Esophagus muscularis mucosa (tissue), 4 donors: Measurements from ENCODE around the gene SYNE4. TPM values are rescaled to one million over a fixed set of nuclear protein-coding genes. Genes with fewer than 3 reads are reported as not detected.
A peak's percentile ranks its signal among the peaks of the same experiment; 100 is the strongest.

Experiments used
- DNase-seq: peaks from one replicate; pipeline ENCODE4 v3.0.0-alpha.2; 2017; ENCODE audit errors: extremely low spot score
- H3K27ac ChIP-seq, 4 donors: fragments of 200-600 bp; sonication (generic); replicated peaks in 1 of 4; 1 replicate in 3 of 4; 2 replicates in 1 of 4; pipeline ENCODE4 v1.5.1; 2016 to 2019; ENCODE audit warnings: mild to moderate bottlenecking in 1 of 4
- H3K27me3 ChIP-seq, 4 donors: fragments of 200-600 bp; sonication (generic); one replicate each; pipeline versions ENCODE4 v1.5.1 to v1.6.0; 2016 to 2019
- H3K36me3 ChIP-seq, 4 donors: fragments of 200-600 bp; sonication (generic); one replicate each; pipeline ENCODE4 v1.5.1; 2016 to 2019
- H3K4me1 ChIP-seq, 4 donors: fragments of 200-600 bp; sonication (generic); one replicate each; pipeline ENCODE4 v1.5.1; 2016 to 2019
- H3K4me3 ChIP-seq, 4 donors: fragments of 200-600 bp; sonication (generic); 1 replicate in 2 of 4; 2 replicates in 2 of 4; pipeline ENCODE4 v1.5.1; 2016 to 2019; ENCODE audit warnings: mild to moderate bottlenecking in 4 of 4, moderate library complexity in 1 of 4
- H3K9me3 ChIP-seq, 4 donors: fragments of 200-600 bp; sonication (generic); 1 replicate in 3 of 4; 2 replicates in 1 of 4; pipeline ENCODE4 v1.5.1; 2016 to 2019
- CTCF ChIP-seq, 3 experiments: fragments of 200-600 bp in 2 of 3; fragments of 450-650 bp in 1 of 3; sonication (generic) in 2 of 3; IDR thresholded peaks; one replicate each; pipeline ENCODE4 v1.5.1; 2017 to 2019; ENCODE audit warnings: antibody characterized with exemption in 3 of 3, mild to moderate bottlenecking in 2 of 3, moderate library complexity in 1 of 3
- EP300 ChIP-seq: sonication (generic); formaldehyde crosslinking; IDR thresholded peaks from one replicate; pipeline ENCODE4 v1.6.1; 2017; ENCODE audit warnings: antibody characterized with exemption
- POLR2A ChIP-seq: fragments of 450-650 bp; IDR thresholded peaks from one replicate; pipeline ENCODE4 v1.6.1; 2017; ENCODE audit warnings: antibody characterized with exemption, moderate library complexity, mild to moderate bottlenecking, low read depth
- POLR2AphosphoS5 ChIP-seq, 2 donors: sonication (generic); formaldehyde crosslinking; IDR thresholded peaks; one replicate each; pipeline ENCODE4 v1.6.1; 2017; ENCODE audit warnings: antibody characterized with exemption in 2 of 2
- WGBS: methylation state at CpG from one replicate; pipeline ENCODE4 v1.1.5; 2018; 5-methylcytosine and 5-hydroxymethylcytosine counted together
- intact Hi-C: fragments of 100-400 bp; cut with DNase I; formaldehyde crosslinking; loops from one replicate; pipeline ENCODE4 v1.15.1; 2023
- total RNA-seq, 4 donors: library from RNA; depleted of rRNA; stranded (reverse); fragments of >200 nt; gene quantifications; one replicate each; pipeline versions ENCODE4 v1.1.0 to v1.2.1, GENCODE V29; 2016

SYNE4 gene
- total RNA-seq, 4 donors from 2014 or later, result 1.3 TPM; not detected in 3

- TF ChIP-seq POLR2A, result peak; percentile 61
- TF ChIP-seq POLR2AphosphoS5 (IDR thresholded peaks at IDR 0.05), result peak; percentile 96 to 98
- TF ChIP-seq EP300, result no peak
- TF ChIP-seq CTCF (IDR thresholded peaks at IDR 0.05), result no peak
- Histone ChIP-seq H3K4me3 (peak within 1 kb of the TSS; percentile 80 to 98 (median 87)), H3K27me3 (peaks cover 0 to under 1% (median 0%) of the 10 kb centered on the region in 4 donors), H3K36me3 (peaks cover 0 to 15% (median 12%) of the 10 kb centered on the region in 4 donors), H3K27ac (peak within 1 kb of the TSS; percentile 90 to 96 (median 94)), H3K9me3 (no peaks in the 10 kb centered on the region), H3K4me1 (peaks cover 32 to 62% (median 57%) of the 10 kb centered on the region in 4 donors)
- intact Hi-C loops, result loop anchor here (5.0 kb wide), 1 partner anchor 117 kb away; the partner anchor contains the start of genes OVOL3 and POLR2I
- DNase-seq, result peak; percentile 99
- no CpG with 5 or more reads among the region's 97 CpGs for WGBS
These were observed 13.3 kb downstream of the SYNE4 start, which contains the start of gene SDHAF1 for GRCh38 chr19:35995048-35995993. SDHAF1 (plus strand) TSS chr19:35995188; CDS start chr19:35995275, 87 bp downstream.

- H3K4me3 ChIP-seq, result peak overlapping the region; percentile 80 to 98 (median 87)
- H3K27me3 ChIP-seq, result peaks cover 0 to 13% (median 0%) of the 10 kb centered on the region in 4 donors
- peaks cover 24 to 50% (median 44%) of the 10 kb centered on the region in 4 donors for H3K4me1 ChIP-seq
- H3K9me3 ChIP-seq, result no peaks in the 10 kb centered on the region
- peaks cover 0 to 15% (median 12%) of the 10 kb centered on the region in 4 donors for H3K36me3 ChIP-seq
- intact Hi-C loops, result no loop called here
- 44% methylated on average over 26 of the region's 49 CpGs for WGBS
- no peak for DNase-seq
- no peak for TF ChIP-seq EP300
- no peak for TF ChIP-seq POLR2AphosphoS5 (IDR thresholded peaks at IDR 0.05)
- TF ChIP-seq CTCF (IDR thresholded peaks at IDR 0.05), result peak in 2 of 3 experiments; percentile 30 to 31
- no peak for TF ChIP-seq POLR2A
- H3K27ac ChIP-seq, result peak overlapping the region; percentile 90 to 96 (median 94)
These were observed 14.6 kb downstream of the SYNE4 start for GRCh38 chr19:35993923-35994598.

- TF ChIP-seq CTCF (IDR thresholded peaks at IDR 0.05) (no peak), POLR2AphosphoS5 (IDR thresholded peaks at IDR 0.05) (no peak), POLR2A (no peak), EP300 (no peak)
- Histone ChIP-seq H3K4me3 (no peak overlapping the region), H3K27me3 (peaks cover 0 to 22% (median 0%) of the 10 kb centered on the region in 4 donors), H3K9me3 (no peaks in the 10 kb centered on the region), H3K4me1 (peaks cover 20 to 41% (median 36%) of the 10 kb centered on the region in 4 donors), H3K27ac (no peak overlapping the region), H3K36me3 (peaks cover 0 to 8% (median 4%) of the 10 kb centered on the region in 4 donors)
- intact Hi-C loops, result no loop called here
- WGBS, result 85% methylated on average over 8 of the region's 8 CpGs
- no peak for DNase-seq
These were observed 15.5 kb downstream of the SYNE4 start for GRCh38 chr19:35992907-35993765.
